PC-9 (cell line): ENCODE data around the gene SLC44A3. TPM values are rescaled to one million over a fixed set of nuclear protein-coding genes. Genes with fewer than 3 reads are reported as not detected.
A peak's percentile ranks its signal among the peaks of the same experiment; 100 is the strongest.

Experiments used
- BruUV-seq: library from RNA; stranded (reverse); fragments of 400-500 nt; replicated peaks from 2 replicates; lab custom pipeline; 2021; lab: Mats Ljungman, UMichigan
- CTCF ChIA-PET: fragments of 300-600 bp; sonication (Branson Sonifier 250); formaldehyde crosslinking; loops from one replicate; lab custom pipeline; 2022; ENCODE audit warnings: antibody characterized with exemption; lab: Charles Lee
- POLR2A ChIA-PET: fragments of 300-600 bp; sonication (Branson Sonifier 250); formaldehyde crosslinking; loops from one replicate; lab custom pipeline; 2022; ENCODE audit warnings: antibody characterized with exemption; ENCODE audit not compliant: unreplicated experiment; lab: Charles Lee
- DNase-seq, 2 experiments: peaks; one replicate each; pipeline versions ENCODE4 v3.0.0 to v3.0.0-alpha.2; 2015 to 2022; ENCODE audit warnings: mixed read lengths in 1 of 2
- H2AFZ ChIP-seq: fragments of 200-600 bp; sonication (generic); 2 replicates; pipeline ENCODE4 v1.8.1; 2017; ENCODE audit warnings: antibody characterized with exemption
- H3F3A ChIP-seq: fragments of 200-600 bp; sonication (generic); 2 replicates; pipeline ENCODE4 v1.8.1; 2017; ENCODE audit warnings: antibody characterized with exemption, mild to moderate bottlenecking, low read depth; ENCODE audit not compliant: insufficient read depth
- H3K27ac ChIP-seq: fragments of 200-600 bp; sonication (generic); 2 replicates; pipeline ENCODE4 v1.6.1; 2016; ENCODE audit warnings: mixed run types
- H3K27me3 ChIP-seq: fragments of 200-600 bp; sonication (generic); 2 replicates; pipeline ENCODE4 v1.6.1; 2016; ENCODE audit warnings: low read depth, mixed run types; ENCODE audit not compliant: insufficient read depth
- H3K36me3 ChIP-seq: fragments of 200-600 bp; sonication (generic); 2 replicates; pipeline ENCODE4 v1.6.1; 2016; ENCODE audit warnings: low read depth, mixed run types
- H3K4me1 ChIP-seq: fragments of 200-600 bp; sonication (generic); replicated peaks from 2 replicates; pipeline ENCODE4 v1.6.1; 2016; ENCODE audit warnings: mixed run types; ENCODE audit not compliant: insufficient read depth
- H3K4me2 ChIP-seq: fragments of 200-600 bp; sonication (generic); 2 replicates; pipeline ENCODE4 v1.6.1; 2017; ENCODE audit warnings: mixed run types
- H3K4me3 ChIP-seq: fragments of 200-600 bp; sonication (generic); 2 replicates; pipeline ENCODE4 v1.6.1; 2016; ENCODE audit warnings: mixed run types
- H3K79me2 ChIP-seq: fragments of 200-600 bp; sonication (generic); 2 replicates; pipeline ENCODE4 v1.6.1; 2017; ENCODE audit warnings: low read depth, mixed run types
- H3K9me2 ChIP-seq: fragments of 200-600 bp; sonication (generic); 2 replicates; pipeline ENCODE4 v1.8.1; 2017; ENCODE audit warnings: mild to moderate bottlenecking; ENCODE audit not compliant: insufficient read depth
- H3K9me3 ChIP-seq: fragments of 200-600 bp; sonication (generic); 2 replicates; pipeline ENCODE4 v1.8.1; 2016; ENCODE audit warnings: low read depth; ENCODE audit not compliant: insufficient read depth
- H4K20me1 ChIP-seq: fragments of 200-600 bp; sonication (generic); 2 replicates; pipeline ENCODE4 v1.8.1; 2017; ENCODE audit not compliant: insufficient read depth
- CTCF ChIP-seq: fragments of 200-600 bp; sonication (generic); conservative IDR thresholded peaks from 2 replicates; pipeline ENCODE4 v1.6.1; 2017; ENCODE audit warnings: mixed run types, antibody characterized with exemption, mild to moderate bottlenecking, moderate library complexity
- EZH2 ChIP-seq: fragments of 200-600 bp; sonication (generic); IDR thresholded peaks from 2 replicates; pipeline ENCODE4 v1.8.0; 2017; ENCODE audit warnings: antibody characterized with exemption, low read depth
- intact Hi-C: fragments of 100-400 bp; cut with micrococcal nuclease; formaldehyde crosslinking; loops from one replicate; pipeline ENCODE4 v1.10.0; 2022; ENCODE audit not compliant: unreplicated experiment
- total RNA-seq: library from RNA; stranded (reverse); gene quantifications from 2 replicates; pipeline ENCODE4 v1.2.3, GENCODE V29; 2021

SLC44A3 gene
- total RNA-seq, 1 experiment from 2014 or later = 17.5 TPM

- H3K9me3 ChIP-seq = no peaks in the 10 kb centered on the region
- peak in 1 of 2 experiments; percentile 10 for DNase-seq
- H3K27me3 ChIP-seq = no peaks in the 10 kb centered on the region
- intact Hi-C loops = no loop called here
- POLR2A ChIA-PET = no interaction called here
- H3K4me3 ChIP-seq = no peak overlapping the region
- no peak overlapping the region for H2AFZ ChIP-seq
- no peaks in the 10 kb centered on the region for H3F3A ChIP-seq
- TF ChIP-seq CTCF (no peak), EZH2 (no peak)
- no TSS peak for BruUV-seq
- H4K20me1 ChIP-seq = no peaks in the 10 kb centered on the region
- H3K4me1 ChIP-seq = no peaks in the 10 kb centered on the region
- H3K27ac ChIP-seq = no peak overlapping the region
- H3K9me2 ChIP-seq = no peaks in the 10 kb centered on the region
- H3K79me2 ChIP-seq = no peaks in the 10 kb centered on the region
- peaks cover 40% of the 10 kb centered on the region; the same call in 1 of the 2 replicates for H3K36me3 ChIP-seq
- H3K4me2 ChIP-seq = no peak overlapping the region
- CTCF ChIA-PET = no interaction called here
These were observed 23.3 kb downstream of the SLC44A3 start for GRCh38 chr1:94843430-94843829.

- Histone ChIP-seq H3K4me3 (no peak overlapping the region), H4K20me1 (no peaks in the 10 kb centered on the region), H3K4me1 (no peaks in the 10 kb centered on the region), H2AFZ (no peak overlapping the region), H3K27me3 (no peaks in the 10 kb centered on the region), H3K9me3 (no peaks in the 10 kb centered on the region), H3F3A (no peaks in the 10 kb centered on the region), H3K4me2 (no peak overlapping the region), H3K79me2 (no peaks in the 10 kb centered on the region), H3K9me2 (no peaks in the 10 kb centered on the region), H3K27ac (no peak overlapping the region), H3K36me3 (peaks cover 36% of the 10 kb centered on the region; the same call in 1 of the 2 replicates)
- TF ChIP-seq CTCF (no peak), EZH2 (no peak)
- peak in 1 of 2 experiments; percentile 19 for DNase-seq
- no TSS peak for BruUV-seq
- POLR2A ChIA-PET = interaction anchor here (0.6 kb wide), 1 partner anchor 198 kb away, joined by 3 read pairs; no protein-coding TSS in a partner anchor
- CTCF ChIA-PET = no interaction called here
- intact Hi-C loops = no loop called here
These were observed 23.7 kb downstream of the SLC44A3 start for GRCh38 chr1:94843846-94844245.

- peak in 1 of 2 experiments; percentile 15 for DNase-seq
- BruUV-seq = no TSS peak
- Histone ChIP-seq H3K4me1 (no peaks in the 10 kb centered on the region), H3K4me2 (no peak overlapping the region), H3F3A (no peaks in the 10 kb centered on the region), H3K79me2 (no peaks in the 10 kb centered on the region), H2AFZ (no peak overlapping the region), H3K27ac (no peak overlapping the region), H3K4me3 (no peak overlapping the region), H3K9me3 (no peaks in the 10 kb centered on the region), H3K36me3 (peaks cover 33% of the 10 kb centered on the region; the same call in 1 of the 2 replicates), H3K9me2 (no peaks in the 10 kb centered on the region), H4K20me1 (no peaks in the 10 kb centered on the region), H3K27me3 (no peaks in the 10 kb centered on the region)
- intact Hi-C loops = no loop called here
- POLR2A ChIA-PET = interaction anchor here (0.6 kb wide), 1 partner anchor 120 kb away, joined by 4 read pairs; no protein-coding TSS in a partner anchor
- CTCF ChIA-PET = no interaction called here
- TF ChIP-seq EZH2 = no peak
- TF ChIP-seq CTCF = no peak
These were observed 26.2 kb downstream of the SLC44A3 start for GRCh38 chr1:94846308-94846707.
